Astrocyte (in vitro differentiated cells and primary cell): ENCODE data around the gene GABRR3.

Experiments used
- CTCF ChIP-seq: IDR thresholded peaks from 2 replicates; pipeline ENCODE4 v1.5.1; 2011; ENCODE audit warnings: low read depth, mild to moderate bottlenecking, inconsistent platforms, low read length, moderate library complexity; ENCODE audit not compliant: insufficient read depth
- EZH2 ChIP-seq: IDR thresholded peaks from 2 replicates; pipeline ENCODE4 v1.6.1; 2012; ENCODE audit warnings: mild to moderate bottlenecking, low read length, inconsistent platforms; ENCODE audit not compliant: insufficient read depth

- TF ChIP-seq CTCF (peak; percentile 90), EZH2 (no peak)
Observed at GRCh38 chr3:98039322-98040024, 4.4 kb upstream of the GABRR3 start.
